ENCODE data around the gene S100PBP. TPM values are rescaled to one million over a fixed set of nuclear protein-coding genes. Genes with fewer than 3 reads are reported as not detected.
"Not testable (repeated sequence)": the region's sequence is repeated elsewhere in the genome, so short reads cannot be mapped to it uniquely, and the experiment has no call there.

The S100PBP gene
- total and polyA plus RNA-seq, 4 experiments from 2014 or later: 6.5 to 65.5 (median 38.6) TPM

GRCh38 chr1:32798191-32798590 lies 19.3 kb upstream of the S100PBP start:
- H3K4me1 ChIP-seq (ENCODE audit: insufficient read depth, low read length): peaks cover 58% of the 10 kb centered on the region
- Mint-ChIP-seq H3K27ac (peak overlapping the region; percentile 84 to 93 (median 92)), H3K4me3 (peak overlapping the region in 7 of 8 donors; percentile 16 to 57 (median 48)), H3K36me3 (peaks cover 20 to 36% of the 10 kb centered on the region in 2 donors), H3K27me3 (no peaks in the 10 kb centered on the region), H3K4me1 (peaks cover 33 to 61% (median 49%) of the 10 kb centered on the region in 4 donors), H3K9me3 (no peaks in the 10 kb centered on the region)
- ChIA-PET CTCF (ENCODE audit: partially characterized antibody) (interaction anchor here (1.5 kb wide), 1 partner anchor 86 kb away, joined by 3 read pairs; no protein-coding TSS in a partner anchor), POLR2A (ENCODE audit: partially characterized antibody) (interaction anchor here (0.6 to 3.5 kb wide), 5 partner anchors 17 to 619 kb away, joined by 3 to 20 read pairs (median 3); partner anchors contain the start of genes S100PBP, TXLNA and YARS1)
- no peak overlapping the region for H3K27ac ChIP-seq (ENCODE audit: low read depth, low read length)
- H3K36me3 ChIP-seq (ENCODE audit: insufficient read depth, low read length): no peaks in the 10 kb centered on the region
- DNase-seq: no peak
- intact Hi-C loops (cut with micrococcal nuclease): no loop called here
- no peaks in the 10 kb centered on the region for H3K27me3 ChIP-seq (ENCODE audit: insufficient read depth, low read length)
- no peaks in the 10 kb centered on the region for H3K9me3 ChIP-seq (ENCODE audit: control insufficient read depth in 1 of 2, low read length in 2 of 2)
- H3K4me3 ChIP-seq (ENCODE audit: low read length in 2 of 2): no peak overlapping the region

GRCh38 chr1:32798679-32799416 lies 18.6 kb upstream of the S100PBP start:
- ChIA-PET CTCF (ENCODE audit: partially characterized antibody) (interaction anchor here (1.5 kb wide), 1 partner anchor 86 kb away, joined by 3 read pairs; no protein-coding TSS in a partner anchor), POLR2A (ENCODE audit: partially characterized antibody) (interaction anchor here (0.6 to 3.5 kb wide), 9 partner anchors 9 to 619 kb away, joined by 3 to 20 read pairs (median 3); partner anchors contain the start of genes RBBP4, S100PBP, TXLNA and YARS1)
- Histone ChIP-seq H3K27ac (ENCODE audit: low read depth, low read length) (peak overlapping the region; percentile 43), H3K4me1 (ENCODE audit: insufficient read depth, low read length) (peaks cover 58% of the 10 kb centered on the region), H3K36me3 (ENCODE audit: insufficient read depth, low read length) (no peaks in the 10 kb centered on the region), H3K4me3 (ENCODE audit: low read length in 2 of 2) (no peak overlapping the region), H3K9me3 (ENCODE audit: control insufficient read depth in 1 of 2, low read length in 2 of 2) (no peaks in the 10 kb centered on the region), H3K27me3 (ENCODE audit: insufficient read depth, low read length) (no peaks in the 10 kb centered on the region)
- H3K27me3 Mint-ChIP-seq: no peaks in the 10 kb centered on the region
- no peaks in the 10 kb centered on the region for H3K9me3 Mint-ChIP-seq
- H3K4me1 Mint-ChIP-seq: peaks cover 31 to 57% (median 47%) of the 10 kb centered on the region in 4 donors
- intact Hi-C loops (cut with micrococcal nuclease): loop anchor here (1.0 kb wide), 1 partner anchor 18 kb away; the partner anchor contains the start of genes S100PBP and YARS1
- H3K36me3 Mint-ChIP-seq: peaks cover 17 to 33% of the 10 kb centered on the region in 2 donors
- DNase-seq: peak; percentile 55 to 71 (median 62)
- H3K27ac Mint-ChIP-seq: peak overlapping the region; percentile 86 to 94 (median 92)
- H3K4me3 Mint-ChIP-seq: peak overlapping the region; percentile 32 to 80 (median 57)

GRCh38 chr1:32801096-32801715 lies 16.2 kb upstream of the S100PBP start:
- Mint-ChIP-seq H3K4me1 (peaks cover 31 to 55% (median 45%) of the 10 kb centered on the region in 4 donors), H3K9me3 (no peaks in the 10 kb centered on the region), H3K36me3 (peaks cover 23 to 38% of the 10 kb centered on the region in 2 donors), H3K4me3 (peak overlapping the region; percentile 25 to 88 (median 74)), H3K27ac (peak overlapping the region; percentile 77 to 97 (median 92)), H3K27me3 (no peaks in the 10 kb centered on the region)
- peak; percentile 58 to 78 (median 62) for DNase-seq
- Histone ChIP-seq H3K27me3 (ENCODE audit: insufficient read depth, low read length) (no peaks in the 10 kb centered on the region), H3K36me3 (ENCODE audit: insufficient read depth, low read length) (peaks cover 5% of the 10 kb centered on the region), H3K9me3 (ENCODE audit: control insufficient read depth in 1 of 2, low read length in 2 of 2) (no peaks in the 10 kb centered on the region), H3K4me1 (ENCODE audit: insufficient read depth, low read length) (peaks cover 58% of the 10 kb centered on the region), H3K4me3 (ENCODE audit: low read length in 2 of 2) (no peak overlapping the region), H3K27ac (ENCODE audit: low read depth, low read length) (peak overlapping the region; percentile 55)
- intact Hi-C loops (cut with micrococcal nuclease): no loop called here
- POLR2A ChIA-PET (ENCODE audit: partially characterized antibody): interaction anchor here (0.6 to 3.5 kb wide), 2 partner anchors 12 to 16 kb away, joined by 3 to 20 read pairs; partner anchors contain the start of genes S100PBP and YARS1
- CTCF ChIA-PET (ENCODE audit: partially characterized antibody): no interaction called here

GRCh38 chr1:32804460-32804859 lies 13.0 kb upstream of the S100PBP start:
- peaks cover 16 to 32% (median 24%) of the 10 kb centered on the region in 4 donors for H3K4me1 Mint-ChIP-seq
- H3K36me3 Mint-ChIP-seq: peaks cover 37 to 48% of the 10 kb centered on the region in 2 donors
- CTCF ChIA-PET (ENCODE audit: partially characterized antibody): not testable (repeated sequence)

GRCh38 chr1:32806290-32806689 lies 11.2 kb upstream of the S100PBP start:
- no peaks in the 10 kb centered on the region for H3K27me3 Mint-ChIP-seq
- peaks cover 45 to 61% of the 10 kb centered on the region in 2 donors for H3K36me3 Mint-ChIP-seq
- H3K36me3 ChIP-seq (ENCODE audit: insufficient read depth, low read length): peaks cover 39% of the 10 kb centered on the region
- ChIA-PET CTCF (ENCODE audit: partially characterized antibody) (interaction anchor here (1.1 kb wide), 1 partner anchor 10 kb away, joined by 3 read pairs; no protein-coding TSS in a partner anchor), POLR2A (ENCODE audit: partially characterized antibody) (no interaction called here)
- intact Hi-C loops (cut with micrococcal nuclease): no loop called here
- no peaks in the 10 kb centered on the region for H3K9me3 ChIP-seq (ENCODE audit: control insufficient read depth in 1 of 2, low read length in 2 of 2)
- no peak overlapping the region for H3K27ac ChIP-seq (ENCODE audit: low read depth, low read length)
- H3K4me1 Mint-ChIP-seq: peaks cover 14 to 27% (median 17%) of the 10 kb centered on the region in 4 donors
- DNase-seq: no peak
- no peaks in the 10 kb centered on the region for H3K9me3 Mint-ChIP-seq
- peak overlapping the region in 3 of 7 donors; percentile 0 to 22 (median 21) for H3K27ac Mint-ChIP-seq
- H3K27me3 ChIP-seq (ENCODE audit: insufficient read depth, low read length): no peaks in the 10 kb centered on the region
- no peak overlapping the region for H3K4me3 Mint-ChIP-seq
- peaks cover 14% of the 10 kb centered on the region for H3K4me1 ChIP-seq (ENCODE audit: insufficient read depth, low read length)
- H3K4me3 ChIP-seq (ENCODE audit: low read length in 2 of 2): no peak overlapping the region

More at GRCh38 chr1:32804460-32804859, 13.0 kb upstream of the S100PBP start:
- H3K9me3 Mint-ChIP-seq; H3K4me3 ChIP-seq (ENCODE audit: low read length in 2 of 2); H3K27me3 ChIP-seq (ENCODE audit: insufficient read depth, low read length); POLR2A ChIA-PET (ENCODE audit: partially characterized antibody); H3K4me3 Mint-ChIP-seq; H3K27me3 Mint-ChIP-seq; intact Hi-C loops (cut with micrococcal nuclease); H3K9me3 ChIP-seq (ENCODE audit: control insufficient read depth in 1 of 2, low read length in 2 of 2); DNase-seq; H3K27ac ChIP-seq (ENCODE audit: low read depth, low read length): not testable (repeated sequence)
- Histone ChIP-seq H3K4me1 (ENCODE audit: insufficient read depth, low read length) (peaks cover 32% of the 10 kb centered on the region), H3K36me3 (ENCODE audit: insufficient read depth, low read length) (peaks cover 25% of the 10 kb centered on the region)
- H3K27ac Mint-ChIP-seq: peak overlapping the region in 1 of 7 donors; percentile 35

- intact Hi-C loops (cut with micrococcal nuclease): no loop called here
- Mint-ChIP-seq H3K4me3 (no peak overlapping the region), H3K27ac (peak overlapping the region in 4 of 7 donors; percentile 7 to 78 (median 52)), H3K9me3 (no peaks in the 10 kb centered on the region), H3K27me3 (no peaks in the 10 kb centered on the region), H3K4me1 (peaks cover 10 to 29% (median 18%) of the 10 kb centered on the region in 4 donors), H3K36me3 (peaks cover 48 to 62% of the 10 kb centered on the region in 2 donors)
- no peak overlapping the region for H3K4me3 ChIP-seq (ENCODE audit: low read length in 2 of 2)
- peaks cover 16% of the 10 kb centered on the region for H3K4me1 ChIP-seq (ENCODE audit: insufficient read depth, low read length)
- no peak for DNase-seq
- POLR2A ChIA-PET (ENCODE audit: partially characterized antibody): interaction anchor here (1.1 kb wide), 1 partner anchor 10 kb away, joined by 3 read pairs; the partner anchor contains the start of genes S100PBP and YARS1
- peaks cover 39% of the 10 kb centered on the region for H3K36me3 ChIP-seq (ENCODE audit: insufficient read depth, low read length)
- no peak overlapping the region for H3K27ac ChIP-seq (ENCODE audit: low read depth, low read length)
- H3K9me3 ChIP-seq (ENCODE audit: control insufficient read depth in 1 of 2, low read length in 2 of 2): no peaks in the 10 kb centered on the region
- CTCF ChIA-PET (ENCODE audit: partially characterized antibody): interaction anchor here (1.0 to 1.1 kb wide), 2 partner anchors 11 to 95 kb away, joined by 3 read pairs; no protein-coding TSS in a partner anchor
- no peaks in the 10 kb centered on the region for H3K27me3 ChIP-seq (ENCODE audit: insufficient read depth, low read length)
Observed at GRCh38 chr1:32806910-32807523, 10.4 kb upstream of the S100PBP start.

All from CD4-positive, alpha-beta memory T cell (primary cell).